Adipocyte (in vitro differentiated cells): ENCODE data around the gene HDAC5.

ENCODE experiments used
- DNase-seq: peaks from one replicate; pipeline ENCODE4 v3.0.0-alpha.2; 2015; ENCODE audit warnings: low read depth
- H3K27me3 ChIP-seq: replicated peaks from 2 replicates; pipeline ENCODE4 v1.7.0; 2013; ENCODE audit warnings: mild to moderate bottlenecking, low read length, moderate library complexity; ENCODE audit not compliant: control insufficient read depth, insufficient read depth
- H3K36me3 ChIP-seq: 2 replicates; pipeline ENCODE4 v1.7.0; 2013; ENCODE audit warnings: low read length, mild to moderate bottlenecking, moderate library complexity; ENCODE audit not compliant: control insufficient read depth, insufficient read depth, severe bottlenecking
- H3K4me1 ChIP-seq: 2 replicates; pipeline ENCODE4 v1.7.0; 2013; ENCODE audit warnings: mild to moderate bottlenecking, low read length, moderate library complexity; ENCODE audit not compliant: control insufficient read depth, insufficient read depth
- H3K4me3 ChIP-seq: 2 replicates; pipeline ENCODE4 v1.7.0; 2013; ENCODE audit warnings: mild to moderate bottlenecking, low read length, moderate library complexity
- H3K9ac ChIP-seq: 2 replicates; pipeline ENCODE4 v1.7.0; 2013; ENCODE audit warnings: mild to moderate bottlenecking, low read length, moderate library complexity
- H3K9me3 ChIP-seq: 2 replicates; pipeline ENCODE4 v1.7.0; 2013; ENCODE audit warnings: mild to moderate bottlenecking, low read length, moderate library complexity; ENCODE audit not compliant: control insufficient read depth

Gene HDAC5

DNA sequence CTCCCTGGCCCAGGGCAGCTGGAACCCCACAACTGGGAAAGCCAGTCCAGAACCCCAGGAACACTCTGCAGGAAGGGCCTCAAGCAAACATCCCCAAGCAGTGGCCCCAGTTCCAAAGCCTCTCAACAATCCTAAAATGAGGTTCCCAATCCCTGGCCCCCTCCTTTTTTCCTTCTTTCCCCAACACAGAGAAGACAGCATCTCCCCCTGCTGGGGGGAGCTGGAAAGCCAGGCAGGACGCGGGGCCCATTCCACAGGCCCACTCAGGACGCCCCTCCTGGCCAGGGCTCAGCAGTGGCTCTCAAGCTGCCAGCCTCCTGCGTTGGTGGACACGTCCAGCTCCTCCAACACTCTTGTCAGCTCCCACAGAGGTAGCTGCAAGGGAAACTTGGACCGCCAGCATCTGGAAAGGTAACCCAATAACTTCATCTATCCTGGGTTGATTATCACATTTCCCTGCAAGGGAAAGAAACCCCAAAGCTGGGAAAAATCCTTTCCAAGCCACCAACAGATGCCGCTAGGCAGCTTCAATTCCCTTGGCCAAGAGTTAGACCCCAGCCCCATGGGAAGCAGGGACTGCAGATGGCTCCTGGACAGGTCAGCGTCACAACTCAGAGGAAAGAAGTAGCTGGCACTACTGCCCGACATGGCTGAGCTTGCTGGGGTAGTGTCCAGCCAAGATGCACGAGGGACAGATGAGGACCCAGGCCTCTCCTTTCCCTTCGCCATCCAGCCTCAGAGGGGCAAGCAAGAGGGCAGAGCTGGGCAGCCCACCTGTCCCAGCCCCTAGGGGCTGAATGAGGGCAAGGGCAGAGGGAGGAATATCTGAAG is 7.6 kb downstream of the HDAC5 start:
- Histone ChIP-seq H3K4me1 (peaks cover 17% of the 10 kb centered on the region), H3K9ac (peak overlapping the region; percentile 21), H3K9me3 (no peaks in the 10 kb centered on the region), H3K36me3 (peaks cover 16% of the 10 kb centered on the region), H3K4me3 (no peak overlapping the region), H3K27me3 (no peaks in the 10 kb centered on the region)
- DNase-seq, result peak; percentile 76

DNA sequence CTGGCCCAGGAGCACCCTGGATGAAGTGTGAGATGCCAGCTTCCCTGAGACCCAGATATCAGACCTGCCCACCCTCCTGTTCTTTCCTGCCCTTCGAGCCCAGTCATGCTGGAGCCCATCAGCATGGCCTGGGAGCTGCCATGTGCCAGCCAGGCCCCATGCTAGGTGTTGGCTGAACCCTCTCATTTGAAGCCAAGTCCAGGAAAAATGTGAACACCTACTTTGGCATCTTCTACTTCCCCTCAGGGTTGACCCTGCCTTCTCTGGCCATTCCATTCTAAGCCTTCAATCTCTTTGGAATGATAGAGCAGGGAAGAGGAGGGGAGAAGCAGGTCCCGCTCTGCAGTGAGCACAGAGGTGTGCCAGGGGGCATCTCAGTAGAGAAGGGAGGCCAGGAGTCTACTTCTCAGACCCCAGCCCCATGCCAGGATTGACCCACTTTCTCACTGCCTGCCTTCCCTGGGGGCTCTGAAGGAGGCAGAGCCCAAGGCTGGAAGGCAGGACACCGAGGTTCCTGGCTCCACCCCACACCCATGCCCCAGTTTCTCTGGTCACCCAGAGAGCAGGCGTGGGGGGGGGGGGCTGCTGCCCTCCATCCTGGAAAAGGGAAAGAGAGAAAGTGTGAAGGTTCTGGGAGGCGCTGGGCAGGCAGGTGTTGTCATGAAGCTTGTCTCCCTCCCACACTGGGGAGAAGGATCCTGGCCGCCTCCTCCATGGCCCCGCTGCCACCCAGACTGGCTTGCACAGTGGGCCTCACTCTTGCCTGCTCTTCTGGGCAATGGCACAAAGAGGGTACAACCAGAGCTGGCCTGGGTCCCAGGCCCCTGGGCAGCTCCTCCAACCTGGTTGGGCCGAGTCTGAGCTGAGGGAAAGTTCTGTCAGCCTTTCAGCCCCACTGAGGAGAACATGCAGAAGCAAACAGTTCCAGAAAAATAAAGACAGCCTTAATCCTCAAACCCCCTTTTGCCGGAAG is 9.3 kb downstream of the HDAC5 start:
- no peak for DNase-seq
- H3K4me1 ChIP-seq, result peaks cover 30% of the 10 kb centered on the region

DNA sequence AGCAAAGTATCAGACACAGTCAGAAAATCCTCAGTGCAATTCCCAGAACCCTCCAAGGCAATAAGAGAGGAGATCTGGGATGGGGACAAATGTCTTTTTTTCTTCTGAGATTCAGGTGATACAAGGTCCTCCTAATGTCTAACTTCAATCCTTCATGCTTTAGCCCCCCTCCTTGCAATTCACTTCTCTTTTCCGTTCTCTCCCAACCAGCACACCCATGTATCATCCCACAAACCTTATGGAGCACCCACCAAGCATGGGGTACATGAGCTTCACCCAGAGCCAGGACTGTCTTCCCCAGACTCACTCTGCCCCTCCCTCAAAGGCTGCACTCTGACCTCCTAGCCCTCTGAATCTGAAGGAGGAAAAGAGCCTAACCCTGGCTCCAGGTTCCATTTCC is 10.1 kb downstream of the HDAC5 start:
- Histone ChIP-seq H3K9ac (no peak overlapping the region), H3K27me3 (no peaks in the 10 kb centered on the region), H3K9me3 (no peaks in the 10 kb centered on the region), H3K4me1 (peaks cover 36% of the 10 kb centered on the region), H3K4me3 (no peak overlapping the region), H3K36me3 (peaks cover 16% of the 10 kb centered on the region)
- DNase-seq, result no peak

More for the DNA sequence above, 9.3 kb downstream of the HDAC5 start:
- Histone ChIP-seq H3K27me3 (no peaks in the 10 kb centered on the region), H3K9ac (no peak overlapping the region), H3K36me3 (peaks cover 16% of the 10 kb centered on the region), H3K9me3 (no peaks in the 10 kb centered on the region), H3K4me3 (no peak overlapping the region)

DNA sequence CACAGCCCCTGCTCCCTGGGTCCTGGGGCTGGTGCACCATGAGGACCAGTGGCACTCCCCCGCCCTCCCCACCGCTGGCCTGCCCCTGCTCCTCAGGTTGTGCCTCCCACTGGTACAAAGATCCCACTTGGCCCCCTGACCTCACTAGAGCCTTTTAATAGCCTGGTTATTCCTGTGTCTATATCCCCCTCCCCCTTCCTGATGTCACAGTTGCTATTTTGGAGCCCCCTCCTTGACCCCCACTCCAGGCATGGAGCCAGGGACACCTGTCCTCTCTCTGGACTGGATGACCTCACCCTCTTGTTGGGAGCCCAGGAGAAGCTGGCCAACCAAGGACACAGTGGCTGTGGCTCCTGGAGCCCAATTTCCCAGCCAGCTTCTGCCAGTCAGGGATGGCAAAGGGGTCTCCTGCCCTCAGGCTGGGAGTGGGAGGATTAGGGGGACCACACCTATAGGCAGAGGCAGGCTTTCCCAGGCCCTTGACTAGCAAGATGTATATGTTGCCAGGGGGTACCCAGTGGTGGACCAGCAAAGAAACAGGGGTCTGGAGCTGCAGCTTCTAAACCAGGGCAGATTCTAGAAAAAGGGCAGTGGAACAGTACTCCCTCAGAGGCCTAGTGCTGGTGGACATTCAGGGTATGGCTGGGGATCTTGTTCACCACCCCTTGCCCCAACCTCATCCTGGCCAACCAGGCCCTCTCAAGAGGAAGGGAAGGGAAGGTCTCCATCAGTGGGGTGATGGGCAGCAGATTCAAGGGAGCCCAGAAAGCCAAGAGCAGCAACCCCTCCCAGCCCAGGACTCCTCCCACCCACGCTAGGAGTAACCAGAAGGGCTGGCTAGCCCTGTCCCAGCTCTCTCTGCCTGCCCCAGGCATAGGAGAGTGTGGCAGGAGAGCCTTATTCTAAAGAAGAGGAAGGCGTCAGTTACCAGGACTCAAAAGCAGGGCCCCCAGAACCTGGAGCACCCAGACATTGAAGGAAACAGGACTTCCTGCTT is 10.9 kb downstream of the HDAC5 start:
- Histone ChIP-seq H3K4me1 (peaks cover 44% of the 10 kb centered on the region), H3K9me3 (no peaks in the 10 kb centered on the region)

DNA sequence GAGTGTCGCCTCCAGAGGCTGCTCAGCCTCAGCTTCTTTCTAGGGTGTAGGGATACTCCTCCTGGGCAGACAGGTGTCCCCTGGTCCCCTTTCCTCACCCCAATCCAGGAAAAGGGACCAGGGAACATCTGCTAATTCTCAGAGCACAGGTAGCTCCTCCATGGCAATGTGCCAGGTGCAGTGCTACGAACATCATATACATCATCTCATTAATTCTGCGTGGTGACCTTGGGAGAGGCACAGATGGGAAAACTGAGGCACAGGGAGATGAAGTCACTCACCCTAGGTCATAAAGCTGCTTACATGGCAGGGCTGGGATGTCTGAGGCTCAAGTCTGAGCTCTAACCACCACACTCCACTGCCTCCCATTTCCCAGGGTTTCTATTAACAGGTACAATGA is 11.7 kb downstream of the HDAC5 start:
- peak overlapping the region; percentile 21 for H3K9ac ChIP-seq
- peaks cover 47% of the 10 kb centered on the region for H3K4me1 ChIP-seq
- H3K27me3 ChIP-seq, result no peaks in the 10 kb centered on the region
- H3K36me3 ChIP-seq, result peaks cover 11% of the 10 kb centered on the region
- H3K4me3 ChIP-seq, result peak overlapping the region; percentile 20
- DNase-seq, result no peak
- no peaks in the 10 kb centered on the region for H3K9me3 ChIP-seq

More for the DNA sequence above, 10.9 kb downstream of the HDAC5 start:
- no peaks in the 10 kb centered on the region for H3K27me3 ChIP-seq
- H3K9ac ChIP-seq, result no peak overlapping the region
- H3K4me3 ChIP-seq, result no peak overlapping the region
- DNase-seq, result no peak
- H3K36me3 ChIP-seq, result peaks cover 16% of the 10 kb centered on the region

DNA sequence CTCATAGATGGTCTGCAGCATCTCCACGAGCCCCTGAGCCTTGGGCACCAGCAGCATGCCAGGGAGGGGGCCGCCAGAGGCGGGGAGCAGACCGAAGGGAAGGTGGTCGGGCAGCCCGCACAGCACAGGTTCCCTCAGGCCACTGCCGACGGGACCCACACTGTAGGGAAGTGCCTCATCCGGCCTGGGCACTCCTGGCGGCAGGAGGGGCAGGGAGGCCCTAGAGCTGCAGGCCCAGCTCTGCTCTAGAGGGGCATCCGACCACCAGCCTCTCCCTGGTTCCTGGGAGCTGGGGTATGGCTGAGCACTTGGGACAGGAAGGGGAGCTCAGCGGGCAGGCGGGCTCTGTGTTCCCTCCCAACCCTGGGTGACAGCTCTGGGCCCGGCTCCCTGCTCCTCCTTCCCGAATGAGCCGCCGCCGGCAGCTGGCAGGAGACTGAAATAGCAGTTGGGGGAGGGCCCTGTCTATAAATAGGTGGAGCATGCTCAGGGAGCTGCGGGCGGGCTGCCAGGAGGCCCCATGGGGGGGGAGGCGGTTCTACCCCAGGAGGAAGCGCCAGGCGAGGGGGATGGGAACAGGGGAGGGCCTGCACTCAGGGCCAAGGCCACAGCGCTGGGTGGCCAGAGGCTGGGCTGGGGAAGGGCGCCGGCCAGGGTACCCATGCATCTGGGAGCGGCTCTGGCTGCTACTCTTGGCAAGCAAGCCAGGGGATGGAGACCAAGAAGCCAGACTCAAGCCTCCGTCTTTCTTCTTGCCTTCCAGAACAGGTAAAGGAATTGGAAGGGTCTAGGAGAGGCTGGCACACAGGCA is 12.4 kb downstream of the HDAC5 start:
- DNase-seq, result peak; percentile 94
- H3K9me3 ChIP-seq, result no peaks in the 10 kb centered on the region
- H3K4me1 ChIP-seq, result peaks cover 47% of the 10 kb centered on the region
- H3K4me3 ChIP-seq, result peak overlapping the region; percentile 82
- peaks cover 7% of the 10 kb centered on the region for H3K36me3 ChIP-seq
- H3K9ac ChIP-seq, result peak overlapping the region; percentile 87
- H3K27me3 ChIP-seq, result no peaks in the 10 kb centered on the region

DNA sequence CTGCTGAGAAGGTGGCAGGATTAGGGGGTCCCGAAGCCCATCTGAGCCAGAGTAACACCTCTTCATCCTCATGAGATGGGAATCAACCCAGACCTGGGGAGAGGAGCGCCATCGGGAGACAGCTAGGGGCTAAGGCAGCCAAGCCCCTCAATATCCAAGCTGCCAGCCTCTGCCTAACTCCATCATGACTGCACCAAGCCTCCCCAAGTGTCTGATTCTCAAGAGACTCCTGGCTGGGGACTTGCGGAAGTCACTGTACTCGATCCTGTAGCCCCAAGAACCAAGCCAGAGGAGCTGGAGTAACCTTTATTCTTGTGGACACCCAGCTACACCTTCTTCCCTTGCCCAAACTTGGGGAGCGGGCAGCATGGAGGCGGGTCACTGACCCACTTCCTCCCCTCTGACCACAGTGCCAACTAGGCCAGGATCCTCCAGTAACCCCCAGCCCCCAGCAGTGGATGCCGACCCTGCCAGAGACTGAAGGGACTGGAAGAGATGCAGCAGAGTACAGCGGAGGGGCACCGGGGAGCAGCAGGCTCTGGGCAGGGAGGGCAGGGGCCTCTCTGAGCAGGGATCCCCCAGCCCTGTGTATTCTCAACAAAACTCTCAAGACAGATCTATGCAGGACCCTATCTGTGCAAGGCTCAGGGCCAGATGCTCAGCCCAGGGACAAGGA is 13.3 kb downstream of the HDAC5 start:
- H3K36me3 ChIP-seq, result peaks cover 5% of the 10 kb centered on the region
- peak overlapping the region; percentile 82 for H3K4me3 ChIP-seq
- no peaks in the 10 kb centered on the region for H3K9me3 ChIP-seq
- no peak for DNase-seq
- H3K27me3 ChIP-seq, result no peaks in the 10 kb centered on the region
- peaks cover 47% of the 10 kb centered on the region for H3K4me1 ChIP-seq
- peak overlapping the region; percentile 87 for H3K9ac ChIP-seq

DNA sequence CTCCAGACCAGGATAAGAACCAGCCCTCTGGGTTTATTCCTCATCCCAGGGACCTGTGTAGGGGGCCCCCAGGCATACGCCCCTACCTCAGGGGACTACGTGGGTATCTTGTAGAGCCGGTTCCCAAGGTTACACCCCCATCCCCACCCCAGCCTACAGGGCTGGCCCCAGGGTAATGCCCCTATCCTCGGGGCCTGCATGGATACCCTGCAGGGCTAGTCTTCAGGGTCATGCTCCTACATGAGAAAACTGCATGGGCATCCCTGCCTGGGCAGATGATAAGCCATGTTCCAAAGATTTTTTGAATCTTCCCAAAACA is 14.2 kb downstream of the HDAC5 start:
- Histone ChIP-seq H3K4me3 (peak overlapping the region; percentile 82), H3K9me3 (no peaks in the 10 kb centered on the region), H3K27me3 (no peaks in the 10 kb centered on the region), H3K4me1 (peaks cover 47% of the 10 kb centered on the region), H3K36me3 (no peaks in the 10 kb centered on the region), H3K9ac (peak overlapping the region; percentile 87)
- DNase-seq, result no peak

DNA sequence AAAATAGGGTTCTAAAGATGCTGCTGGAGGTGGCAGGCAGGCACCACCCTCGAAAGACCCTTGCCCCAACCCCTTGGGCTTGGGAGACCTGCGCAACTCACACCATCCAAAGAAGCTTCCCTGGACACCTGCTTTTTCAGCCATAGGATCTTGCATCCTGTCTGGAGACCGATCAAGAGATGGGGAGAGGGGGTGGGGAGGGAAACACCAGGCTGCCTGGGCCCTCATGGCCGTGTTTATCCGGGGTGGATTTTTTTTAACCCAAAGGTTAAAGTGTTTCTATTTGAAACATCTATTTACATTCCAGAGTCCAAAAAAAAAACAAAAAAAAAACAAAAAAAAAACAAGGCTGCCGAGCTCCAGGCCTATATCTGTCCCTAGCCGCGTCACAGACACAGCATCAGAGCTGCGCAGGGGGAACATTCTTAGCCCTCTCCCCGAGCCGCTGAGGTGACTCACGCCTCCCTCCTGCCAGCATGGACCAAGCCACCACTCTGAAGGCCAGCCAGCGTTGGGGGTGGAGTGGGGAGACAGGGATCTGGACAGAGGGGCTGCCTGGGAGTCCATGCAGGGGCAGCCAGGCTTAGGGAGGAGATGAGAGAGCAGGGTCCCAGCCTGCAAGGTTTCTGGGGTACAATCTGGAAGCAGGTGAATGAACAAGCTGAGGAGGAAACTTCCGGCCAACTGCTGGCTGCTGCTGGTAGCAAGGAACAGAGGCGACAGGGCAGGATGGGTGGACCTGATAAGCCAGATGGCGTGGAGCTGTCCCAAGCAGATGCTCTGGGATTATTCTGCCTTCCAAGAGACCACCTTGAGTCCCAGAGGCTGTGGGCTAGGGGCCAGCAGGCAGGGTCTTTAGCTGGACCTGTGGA is 14.8 kb downstream of the HDAC5 start:
- Histone ChIP-seq H3K36me3 (no peaks in the 10 kb centered on the region), H3K4me1 (peaks cover 44% of the 10 kb centered on the region), H3K27me3 (no peaks in the 10 kb centered on the region), H3K9me3 (no peaks in the 10 kb centered on the region), H3K4me3 (peak overlapping the region; percentile 82), H3K9ac (peak overlapping the region; percentile 87)
- peak; percentile 97 for DNase-seq
